ENCODE results near the gene NUP50.

GRCh38 chr22:45159652-45160462 is 3.9 kb upstream of the NUP50 start:
- no peak for TF ChIP-seq PATZ1 (CRISPR knock-in tag; IDR thresholded peaks at IDR 0.05; ENCODE audit: borderline replicate concordance)
- no peak; the same call in 1 of the 2 replicates for TF ChIP-seq TCF4 (CRISPR knock-in tag; IDR thresholded peaks at IDR 0.05; ENCODE audit: borderline replicate concordance)
